ENCODE measurements around the gene STPG3.

DNA sequence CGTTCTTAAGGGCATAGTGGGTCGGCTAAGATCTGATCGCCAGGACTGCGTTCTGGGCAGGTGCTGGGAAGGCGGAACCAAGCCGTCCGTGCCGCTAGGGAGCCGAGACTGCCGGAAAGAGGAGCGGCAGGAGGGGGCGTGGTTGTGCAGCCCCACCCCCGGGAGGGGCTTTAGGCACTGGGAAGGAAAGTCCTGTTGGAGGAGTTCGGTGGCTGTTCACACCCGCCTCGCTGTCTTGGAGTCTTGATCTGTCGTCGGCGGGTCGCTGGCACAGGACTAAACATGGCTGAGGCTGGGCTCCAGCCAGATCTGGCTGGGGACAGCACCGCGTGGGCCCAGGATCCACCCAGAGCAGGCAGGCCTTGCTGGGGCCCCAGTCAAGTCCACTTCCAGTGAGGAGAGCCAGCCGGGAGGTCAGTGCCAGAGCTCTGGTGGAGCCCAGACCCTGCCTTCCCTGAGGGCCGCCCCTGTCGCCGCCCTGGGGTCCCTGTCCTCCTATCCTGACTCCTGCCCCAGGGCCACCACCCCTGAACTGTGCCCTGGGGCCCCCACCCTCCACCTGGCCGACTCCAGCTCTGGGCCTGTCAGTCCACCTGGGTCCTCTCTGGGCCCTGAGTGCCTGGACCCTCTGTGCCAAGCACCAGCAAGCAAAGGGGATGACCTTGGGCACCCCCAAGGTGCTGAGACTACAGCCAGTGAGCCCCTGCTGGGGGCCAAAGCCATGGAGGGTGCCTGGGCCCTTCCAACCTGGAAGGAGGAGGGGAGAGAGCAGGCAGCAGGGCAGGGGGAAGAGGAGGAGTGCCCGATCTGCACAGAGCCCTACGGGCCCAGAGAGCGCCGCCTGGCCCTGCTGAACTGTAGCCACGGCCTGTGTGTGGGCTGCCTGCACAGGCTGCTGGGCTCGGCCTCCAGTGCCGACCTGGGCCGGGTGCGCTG, 33.5 kb upstream of the STPG3 start:
- no peak for TF ChIP-seq RCOR1 (IDR thresholded peaks at IDR 0.05; ENCODE audit: borderline replicate concordance in 1 of 2, low read depth in 2 of 2, low read length in 2 of 2)
- TF ChIP-seq, protein P1, sequence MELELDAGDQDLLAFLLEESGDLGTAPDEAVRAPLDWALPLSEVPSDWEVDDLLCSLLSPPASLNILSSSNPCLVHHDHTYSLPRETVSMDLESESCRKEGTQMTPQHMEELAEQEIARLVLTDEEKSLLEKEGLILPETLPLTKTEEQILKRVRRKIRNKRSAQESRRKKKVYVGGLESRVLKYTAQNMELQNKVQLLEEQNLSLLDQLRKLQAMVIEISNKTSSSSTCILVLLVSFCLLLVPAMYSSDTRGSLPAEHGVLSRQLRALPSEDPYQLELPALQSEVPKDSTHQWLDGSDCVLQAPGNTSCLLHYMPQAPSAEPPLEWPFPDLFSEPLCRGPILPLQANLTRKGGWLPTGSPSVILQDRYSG (tag; conservative IDR thresholded peaks at IDR 0.05; ENCODE audit: low read depth): no peak
- TF ChIP-seq POLR2A (conservative IDR thresholded peaks at IDR 0.05): peak; percentile 70
